H1 (cell line): ENCODE data around the gene TPBGL. TPM values are rescaled to one million over a fixed set of nuclear protein-coding genes. Genes with fewer than 3 reads are reported as not detected.

ENCODE experiments used
- GABPA ChIP-seq: IDR thresholded peaks from 2 replicates; pipeline ENCODE4 v1.6.1; 2011; ENCODE audit warnings: mild to moderate bottlenecking, low read length, moderate library complexity, borderline replicate concordance; ENCODE audit not compliant: insufficient read depth
- KDM1A ChIP-seq: fragments of 200-600, 300-600 bp; sonication (generic); IDR thresholded peaks from 2 replicates; pipeline ENCODE4 v1.7.1; 2016; ENCODE audit warnings: mild to moderate bottlenecking, low read length, borderline replicate concordance
- TAF1 ChIP-seq: IDR thresholded peaks from 2 replicates; pipeline ENCODE4 v1.6.1; 2011; ENCODE audit warnings: mild to moderate bottlenecking, low read depth, low read length
- polyA plus RNA-seq, 7 experiments: library from polyadenylated mRNA; depleted of rRNA in 3 of 7; stranded (reverse) in 5 of 7; unstranded in 2 of 7; fragments of >200 nt in 5 of 7; fragments of 200-250 nt in 2 of 7; gene quantifications; 1 replicate in 5 of 7; 2 replicates in 1 of 7; 4 replicates in 1 of 7; pipeline versions ENCODE4 v1.2.1 to v1.2.3, GENCODE V29; 2011 to 2013; ENCODE audit warnings: missing spikeins in 2 of 7, mixed read lengths in 2 of 7
- total RNA-seq: library from RNA; stranded (reverse); fragmentation: NEBNext Ultra II Directional; extraction: Animal tissue kit (Norgen Biotek cat#: 25700); gene quantifications from 2 replicates; pipeline ENCODE4 v1.2.1, GENCODE V29; 2021
- TF ChIP-seq, protein P1 (sequence below): IDR thresholded peaks from 2 replicates; pipeline ENCODE4 v1.6.1; 2011; ENCODE audit warnings: low read length, improper control_type of control experiment

TPBGL gene
- total and polyA plus RNA-seq, 2 of the 8 experiments (the other 6 are each of a cell fraction or from before 2014, with no cell fraction given), result 0.26 to 0.37 TPM

DNA sequence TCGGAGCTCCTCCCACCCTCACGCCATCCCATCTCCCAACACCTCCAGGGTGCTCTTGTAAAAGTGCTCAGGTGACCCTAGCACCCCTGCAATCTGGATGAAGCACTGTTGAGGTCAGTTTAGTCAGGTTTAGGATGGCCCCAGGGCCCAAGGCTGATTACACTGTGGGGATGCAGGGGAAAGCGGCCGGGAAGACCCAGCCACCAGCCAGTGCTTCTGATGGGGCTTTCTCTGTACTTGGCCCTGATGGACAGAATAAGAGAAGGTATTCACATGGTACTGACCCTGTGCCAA lies 28.7 kb downstream of the TPBGL start (continued):
- TF ChIP-seq, protein P1, sequence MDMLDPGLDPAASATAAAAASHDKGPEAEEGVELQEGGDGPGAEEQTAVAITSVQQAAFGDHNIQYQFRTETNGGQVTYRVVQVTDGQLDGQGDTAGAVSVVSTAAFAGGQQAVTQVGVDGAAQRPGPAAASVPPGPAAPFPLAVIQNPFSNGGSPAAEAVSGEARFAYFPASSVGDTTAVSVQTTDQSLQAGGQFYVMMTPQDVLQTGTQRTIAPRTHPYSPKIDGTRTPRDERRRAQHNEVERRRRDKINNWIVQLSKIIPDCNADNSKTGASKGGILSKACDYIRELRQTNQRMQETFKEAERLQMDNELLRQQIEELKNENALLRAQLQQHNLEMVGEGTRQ, result no peak
- TF ChIP-seq TAF1, result no peak
- no peak for TF ChIP-seq GABPA
- no peak for TF ChIP-seq KDM1A
